HEK293 (cell line): ENCODE results near the gene EDARADD.

Experiments
- CTCF ChIA-PET: fragments of 350-600 bp; formaldehyde crosslinking; extraction: SDS; loops from one replicate; lab custom pipeline; 2021; ENCODE audit warnings: antibody characterized with exemption; lab: Yijun Ruan, JAX
- POLR2A ChIA-PET: fragments of 300-600 bp; formaldehyde crosslinking; extraction: SDS; loops from one replicate; lab custom pipeline; 2020; ENCODE audit warnings: antibody characterized with exemption, inconsistent platforms; lab: Yijun Ruan, JAX
- H3K27ac ChIP-seq: fragments of 200-500 bp; sonication (Bioruptor generic); 2 replicates; pipeline ENCODE4 v1.5.1; 2014; ENCODE audit warnings: low read depth, low read length, control low read depth, inconsistent platforms; ENCODE audit errors: extremely low read depth
- H3K36me3 ChIP-seq, 2 experiments: fragments of 200-500 bp in 1 of 2; sonication (Bioruptor generic) in 1 of 2; 1 replicate in 1 of 2; 2 replicates in 1 of 2; pipeline ENCODE4 v1.5.1; 2014 to 2017; ENCODE audit warnings: inconsistent platforms in 2 of 2, low read length in 2 of 2; ENCODE audit not compliant: control insufficient read depth in 2 of 2, insufficient read depth in 1 of 2
- H3K4me1 ChIP-seq: fragments of 200-500 bp; sonication (Bioruptor generic); 2 replicates; pipeline ENCODE4 v1.5.1; 2014; ENCODE audit warnings: mild to moderate bottlenecking, low read length, inconsistent platforms; ENCODE audit not compliant: control insufficient read depth, insufficient read depth
- H3K4me3 ChIP-seq: 2 replicates; pipeline ENCODE4 v1.5.1; 2011; ENCODE audit warnings: low read depth, mild to moderate bottlenecking, control low read depth, low read length, moderate library complexity
- H3K9me3 ChIP-seq: fragments of 200-500 bp; sonication (Bioruptor generic); 2 replicates; pipeline ENCODE4 v1.5.1; 2014; ENCODE audit warnings: low read depth, low read length, inconsistent platforms; ENCODE audit not compliant: control insufficient read depth, insufficient read depth
- ATF2 ChIP-seq: fragments of 450-650 bp; formaldehyde crosslinking; IDR thresholded peaks from 2 replicates; pipeline ENCODE4 v1.5.1; 2016; ENCODE audit warnings: missing biosample characterization, missing genetic modification characterization, low read depth
- BCL11B ChIP-seq: fragments of 450-650 bp; formaldehyde crosslinking; IDR thresholded peaks from 2 replicates; pipeline ENCODE4 v1.5.1; 2016; ENCODE audit warnings: low read depth, missing biosample characterization, missing genetic modification characterization
- PRDM2 ChIP-seq: fragments of 450-650 bp; formaldehyde crosslinking; IDR thresholded peaks from 2 replicates; pipeline ENCODE4 v1.5.1; 2016; ENCODE audit warnings: missing biosample characterization, missing genetic modification characterization, borderline replicate concordance
- SCRT2 ChIP-seq: fragments of 450-650 bp; formaldehyde crosslinking; IDR thresholded peaks from 2 replicates; pipeline ENCODE4 v1.5.1; 2016; ENCODE audit warnings: missing biosample characterization, missing genetic modification characterization
- SP2 ChIP-seq: fragments of 450-650 bp; formaldehyde crosslinking; IDR thresholded peaks from 2 replicates; pipeline ENCODE4 v1.5.1; 2016; ENCODE audit warnings: missing biosample characterization, missing genetic modification characterization
- ZBTB48 ChIP-seq: fragments of 450-650 bp; formaldehyde crosslinking; IDR thresholded peaks from 2 replicates; pipeline ENCODE4 v1.5.1; 2016; ENCODE audit warnings: missing biosample characterization, missing genetic modification characterization
- ZNF133 ChIP-seq: fragments of 450-650 bp; formaldehyde crosslinking; IDR thresholded peaks from 2 replicates; pipeline ENCODE4 v1.5.1; 2016; ENCODE audit warnings: missing biosample characterization, missing genetic modification characterization
- ZNF138 ChIP-seq: fragments of 450-650 bp; formaldehyde crosslinking; IDR thresholded peaks from 2 replicates; pipeline ENCODE4 v1.5.1; 2016; ENCODE audit warnings: missing biosample characterization, missing genetic modification characterization, borderline replicate concordance
- ZNF19 ChIP-seq: fragments of 450-650 bp; formaldehyde crosslinking; IDR thresholded peaks from 2 replicates; pipeline ENCODE4; 2016; ENCODE audit warnings: missing biosample characterization, missing genetic modification characterization, low read depth
- ZNF311 ChIP-seq: fragments of 450-650 bp; formaldehyde crosslinking; IDR thresholded peaks from 2 replicates; pipeline ENCODE4 v1.5.1; 2017; ENCODE audit warnings: missing biosample characterization, missing genetic modification characterization, borderline replicate concordance
- ZNF391 ChIP-seq: fragments of 450-650 bp; formaldehyde crosslinking; IDR thresholded peaks from 2 replicates; pipeline ENCODE4 v1.5.1; 2016; ENCODE audit warnings: low read depth, missing biosample characterization, missing genetic modification characterization, borderline replicate concordance
- ZNF48 ChIP-seq: fragments of 450-650 bp; formaldehyde crosslinking; IDR thresholded peaks from 2 replicates; pipeline ENCODE4 v1.5.1; 2016; ENCODE audit warnings: missing biosample characterization, missing genetic modification characterization
- ZSCAN18 ChIP-seq: fragments of 450-650 bp; formaldehyde crosslinking; IDR thresholded peaks from 2 replicates; pipeline ENCODE4 v1.5.1; 2016; ENCODE audit warnings: missing biosample characterization, missing genetic modification characterization

The EDARADD gene

GRCh38 chr1:236429715-236430274 lies 35.7 kb downstream of the EDARADD start:
- H3K4me3 ChIP-seq: no peak overlapping the region
- no peaks in the 10 kb centered on the region for H3K4me1 ChIP-seq
- POLR2A ChIA-PET: no interaction called here
- TF ChIP-seq ZNF311 (tag by site-specific recombination) (no peak), SP2 (no peak), ZNF19 (tag by site-specific recombination) (no peak)
- CTCF ChIA-PET: no interaction called here
- H3K9me3 ChIP-seq: no peaks in the 10 kb centered on the region
- H3K27ac ChIP-seq: no peak overlapping the region
- H3K36me3 ChIP-seq: peaks cover 0 to 4% of the 10 kb centered on the region in 2 experiments; a peak in 1 of 3 replicates

GRCh38 chr1:236433819-236434315 lies 39.8 kb downstream of the EDARADD start:
- no peaks in the 10 kb centered on the region for H3K9me3 ChIP-seq
- no peak overlapping the region for H3K27ac ChIP-seq
- CTCF ChIA-PET: interaction anchor here (0.6 to 0.7 kb wide), 2 partner anchors 15 to 302 kb away, joined by 3 read pairs; no protein-coding TSS in a partner anchor
- H3K36me3 ChIP-seq: peaks cover 3 to 4% of the 10 kb centered on the region in 2 experiments; a peak in 2 of 3 replicates
- TF ChIP-seq ATF2 (tag by site-specific recombination): peak; percentile 72
- TF ChIP-seq SCRT2 (tag by site-specific recombination): peak; percentile 40
- TF ChIP-seq BCL11B: no peak
- TF ChIP-seq, all 188 proteins: peak for 2
- POLR2A ChIA-PET: no interaction called here
- Histone ChIP-seq H3K4me3 (no peak overlapping the region), H3K4me1 (no peaks in the 10 kb centered on the region)

GRCh38 chr1:236438614-236439013 lies 44.5 kb downstream of the EDARADD start:
- TF ChIP-seq ZNF133 (tag by site-specific recombination) (no peak), ZNF48 (tag by site-specific recombination) (no peak), ZSCAN18 (tag by site-specific recombination) (no peak), ZNF138 (tag by site-specific recombination) (no peak), ZBTB48 (tag by site-specific recombination) (no peak), ZNF391 (no peak), PRDM2 (tag by site-specific recombination) (no peak)
- H3K27ac ChIP-seq: no peak overlapping the region
- H3K4me3 ChIP-seq: no peak overlapping the region
- CTCF ChIA-PET: interaction anchor here (2.9 kb wide), 1 partner anchor 13 kb away, joined by 17 read pairs; no protein-coding TSS in a partner anchor
- no peaks in the 10 kb centered on the region for H3K9me3 ChIP-seq
- H3K36me3 ChIP-seq: peaks cover 0 to 7% of the 10 kb centered on the region in 2 experiments; a peak in 1 of 3 replicates
- H3K4me1 ChIP-seq: no peaks in the 10 kb centered on the region
- POLR2A ChIA-PET: no interaction called here
